Measurements from ENCODE around the gene RBM12. TPM values are rescaled to one million over a fixed set of nuclear protein-coding genes. Genes with fewer than 3 reads are reported as not detected.
A peak's percentile ranks its signal among the peaks of the same experiment; 100 is the strongest.

RBM12 gene
- total RNA-seq, 2 experiments from 2014 or later: 101 to 137 TPM

DNA sequence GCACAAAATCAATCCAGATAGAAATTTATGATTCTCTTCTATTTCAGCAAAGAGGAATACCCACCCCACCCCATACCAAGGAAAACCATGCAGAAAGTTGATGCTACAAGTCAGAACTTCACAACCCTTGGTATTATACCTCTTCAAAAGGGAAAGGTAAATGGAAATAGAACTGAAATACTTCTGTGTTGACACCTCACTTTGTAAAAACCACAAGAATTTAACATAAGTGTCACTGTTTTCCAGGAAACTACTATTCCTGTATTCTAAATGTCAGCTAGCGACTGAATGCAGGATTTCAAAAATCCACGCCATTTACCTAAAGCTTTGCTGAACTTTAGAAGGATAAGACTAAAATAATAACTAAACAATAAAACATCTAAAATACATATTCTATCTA, 3.6 kb downstream of the RBM12 start:
- H3K4me3 Mint-ChIP-seq: peak overlapping the region; percentile 96
- DNase-seq (no peak), ATAC-seq (no peak)
- H3K9me3 Mint-ChIP-seq (ENCODE audit: low read depth): no peaks in the 10 kb centered on the region
- H3K4me1 Mint-ChIP-seq: peaks cover 59% of the 10 kb centered on the region
- peaks cover 40% of the 10 kb centered on the region for H3K36me3 Mint-ChIP-seq
- peak overlapping the region; percentile 95 for H3K27ac Mint-ChIP-seq
- H3K27me3 Mint-ChIP-seq: no peaks in the 10 kb centered on the region
- CTCF ChIA-PET: interaction anchor here (0.6 to 8.2 kb wide), 5 partner anchors 9 to 293 kb away, joined by 3 to 59 read pairs (median 3); partner anchors contain the start of gene SCAND1

DNA sequence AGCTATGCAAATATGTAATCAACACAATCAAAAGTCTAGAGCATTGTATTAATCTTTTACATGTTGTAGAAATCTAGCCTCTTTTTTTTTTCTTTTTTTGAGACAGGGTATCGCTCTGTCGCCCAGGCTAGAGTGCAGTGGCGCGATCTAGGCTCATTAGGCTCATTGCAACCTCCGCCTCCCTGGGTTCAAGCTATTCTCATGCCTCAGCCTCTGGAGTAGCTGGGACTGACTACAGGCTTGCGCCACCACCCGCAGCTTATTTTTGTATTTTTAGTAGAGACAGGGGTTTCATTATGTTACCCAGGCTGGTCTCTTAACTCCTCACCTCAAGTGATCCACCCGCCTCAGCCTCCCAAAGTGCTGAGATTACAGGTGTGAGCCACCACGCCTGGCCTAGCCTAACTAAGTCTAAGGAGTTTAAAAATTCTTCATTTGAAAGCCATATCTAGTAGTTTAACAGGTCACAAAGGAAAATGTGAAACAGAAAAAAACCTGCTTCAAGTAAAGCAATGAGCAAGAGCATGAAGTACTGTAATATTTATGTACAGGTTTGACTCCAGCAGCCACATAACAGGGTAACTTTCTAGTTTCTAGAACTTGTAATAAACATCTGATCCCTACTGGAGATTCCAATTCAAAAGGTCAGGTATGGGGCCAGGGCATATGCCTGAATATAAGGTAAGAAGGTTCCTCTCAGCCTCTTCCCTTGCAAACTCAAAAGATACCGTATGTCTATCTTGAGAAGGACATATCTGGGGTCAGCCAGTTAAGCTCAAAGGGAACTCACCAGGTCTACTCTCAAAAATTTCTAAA, 4.4 kb downstream of the RBM12 start:
- ATAC-seq (no peak), DNase-seq (no peak)
- Mint-ChIP-seq H3K4me3 (peak overlapping the region; percentile 96), H3K4me1 (peaks cover 59% of the 10 kb centered on the region), H3K27me3 (no peaks in the 10 kb centered on the region), H3K9me3 (ENCODE audit: low read depth) (no peaks in the 10 kb centered on the region), H3K27ac (peak overlapping the region; percentile 95), H3K36me3 (peaks cover 40% of the 10 kb centered on the region)
- CTCF ChIA-PET: interaction anchor here (0.6 to 8.2 kb wide), 4 partner anchors 41 to 293 kb away, joined by 3 to 59 read pairs (median 4); partner anchors contain the start of gene SCAND1

DNA sequence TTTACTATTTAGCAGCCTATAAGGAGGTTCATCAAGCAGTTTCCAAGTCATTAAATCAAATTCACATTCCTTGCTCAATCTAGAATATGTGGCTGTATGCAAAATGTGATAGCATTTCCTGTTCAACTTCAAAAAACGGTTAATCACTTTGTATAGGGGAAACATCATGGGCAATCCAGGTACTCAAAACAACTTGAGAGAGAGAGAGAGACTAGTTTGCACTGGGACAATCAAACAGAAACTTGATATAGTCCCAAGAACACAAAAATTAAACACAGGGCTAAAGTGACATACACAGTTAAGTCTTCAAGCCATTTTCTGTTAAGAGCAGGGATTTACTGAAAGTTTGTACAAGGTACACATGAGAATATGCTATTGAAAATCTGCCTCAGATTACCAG, 7.4 kb downstream of the RBM12 start:
- peaks cover 32% of the 10 kb centered on the region for H3K36me3 Mint-ChIP-seq
- H3K4me1 Mint-ChIP-seq: peaks cover 47% of the 10 kb centered on the region
- ATAC-seq (no peak), DNase-seq (no peak)
- peak overlapping the region; percentile 20 for H3K27ac Mint-ChIP-seq
- CTCF ChIA-PET: interaction anchor here (1.3 kb wide), 1 partner anchor 85 kb away, joined by 3 read pairs; the partner anchor contains the start of gene RBM39
- H3K4me3 Mint-ChIP-seq: no peak overlapping the region
- no peaks in the 10 kb centered on the region for H3K27me3 Mint-ChIP-seq
- H3K9me3 Mint-ChIP-seq (ENCODE audit: low read depth): no peaks in the 10 kb centered on the region

DNA sequence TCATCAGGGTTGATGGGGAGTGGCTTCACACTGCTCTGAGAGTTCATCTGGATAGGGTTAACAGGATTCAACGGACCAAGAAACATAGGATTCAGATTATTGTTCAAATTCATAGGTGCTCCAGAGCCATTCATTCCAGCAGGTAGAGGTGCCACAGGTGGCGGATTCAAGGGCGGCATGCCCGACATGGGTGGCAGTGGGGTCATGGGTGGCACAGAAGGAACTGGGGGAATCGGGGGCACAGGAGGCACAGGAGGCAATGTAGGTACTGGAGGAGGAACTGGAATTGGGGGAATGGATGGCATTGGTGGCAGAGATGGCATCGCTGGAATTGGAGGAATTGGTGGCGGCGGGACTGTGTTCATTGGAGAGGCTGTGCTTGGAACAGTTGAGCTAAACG, 10.3 kb downstream of the RBM12 start:
- Mint-ChIP-seq H3K4me1 (peaks cover 42% of the 10 kb centered on the region), H3K36me3 (peaks cover 36% of the 10 kb centered on the region), H3K9me3 (ENCODE audit: low read depth) (no peaks in the 10 kb centered on the region), H3K27me3 (no peaks in the 10 kb centered on the region), H3K27ac (no peak overlapping the region), H3K4me3 (no peak overlapping the region)
- no peak for DNase-seq
- CTCF ChIA-PET: no interaction called here
- ATAC-seq: no peak

DNA sequence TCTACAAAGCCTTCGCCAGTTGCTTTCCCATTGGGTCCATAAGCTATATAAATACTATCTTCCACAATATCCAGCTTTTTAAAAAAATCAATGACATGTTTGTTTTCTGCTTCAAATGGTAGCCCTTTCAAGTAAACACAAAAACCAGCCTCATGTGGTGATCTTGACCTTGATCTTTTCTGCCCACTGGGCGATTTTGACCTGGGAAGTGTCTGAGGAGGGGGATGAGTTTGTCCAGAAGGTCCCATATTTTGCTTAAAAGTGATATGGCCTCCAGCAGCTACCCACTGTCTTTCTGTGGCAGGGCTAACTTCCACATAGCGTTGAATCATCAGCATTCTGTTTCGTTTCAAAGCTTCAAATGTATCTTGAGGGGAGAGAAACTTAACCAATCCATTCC, 10.8 kb downstream of the RBM12 start:
- peaks cover 37% of the 10 kb centered on the region for H3K4me1 Mint-ChIP-seq
- no peak for ATAC-seq
- CTCF ChIA-PET: no interaction called here
- H3K4me3 Mint-ChIP-seq: no peak overlapping the region
- H3K9me3 Mint-ChIP-seq (ENCODE audit: low read depth): no peaks in the 10 kb centered on the region
- peaks cover 38% of the 10 kb centered on the region for H3K36me3 Mint-ChIP-seq
- DNase-seq: no peak
- no peaks in the 10 kb centered on the region for H3K27me3 Mint-ChIP-seq
- no peak overlapping the region for H3K27ac Mint-ChIP-seq

DNA sequence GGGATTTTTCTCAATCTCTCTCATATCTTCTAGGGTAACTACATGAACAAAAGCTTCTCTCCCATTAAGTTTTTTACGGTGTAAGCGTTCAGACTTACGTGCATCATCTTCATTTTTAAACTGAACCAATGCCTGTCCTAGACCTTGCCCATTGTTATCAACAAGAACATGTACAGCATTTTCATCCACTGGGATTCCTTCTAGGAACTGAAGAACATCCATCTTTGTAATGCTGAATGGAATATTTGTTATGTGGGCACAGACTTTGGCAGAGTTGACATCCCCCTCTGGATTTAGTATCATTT, 11.3 kb downstream of the RBM12 start:
- Mint-ChIP-seq H3K36me3 (peaks cover 40% of the 10 kb centered on the region), H3K9me3 (ENCODE audit: low read depth) (no peaks in the 10 kb centered on the region), H3K27ac (no peak overlapping the region), H3K27me3 (no peaks in the 10 kb centered on the region), H3K4me1 (peaks cover 33% of the 10 kb centered on the region), H3K4me3 (no peak overlapping the region)
- ATAC-seq (no peak), DNase-seq (no peak)
- CTCF ChIA-PET: no interaction called here

DNA sequence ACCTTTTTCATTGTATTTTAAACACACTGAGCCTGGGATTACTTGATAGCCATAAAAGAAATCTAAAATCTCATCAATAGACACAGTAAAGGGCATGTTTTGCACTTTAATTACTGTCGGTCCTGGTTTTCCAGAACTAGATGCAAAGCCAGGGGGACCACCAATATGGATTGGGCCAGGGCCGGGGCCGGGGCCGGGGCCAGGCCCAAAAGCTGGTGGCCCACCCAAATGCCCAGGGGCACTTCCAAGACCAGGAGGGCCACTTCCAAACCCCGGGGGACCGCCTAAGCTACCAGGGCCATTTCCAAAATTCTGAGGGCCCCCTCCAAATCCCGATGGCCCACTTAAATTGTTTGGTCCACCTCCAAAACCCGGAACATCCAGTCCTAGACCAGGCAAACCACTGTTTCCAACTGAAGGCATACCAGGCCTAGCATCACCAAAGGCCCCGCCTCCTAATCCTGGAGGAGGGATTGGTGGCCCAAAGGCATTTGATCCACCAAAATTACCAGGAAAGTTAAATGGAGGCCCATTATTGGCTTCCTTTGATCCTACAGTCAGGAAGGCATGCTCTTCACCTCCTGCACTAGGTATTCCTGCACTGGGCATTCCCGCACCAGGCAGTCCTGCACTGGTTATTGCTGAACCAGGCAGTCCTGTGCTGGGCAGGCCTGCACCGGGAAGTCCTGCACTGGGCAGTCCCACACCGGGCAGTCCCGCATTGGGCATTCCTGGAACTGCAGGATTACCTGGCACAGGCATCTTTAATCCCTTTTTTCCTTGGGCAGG, 11.9 kb downstream of the RBM12 start:
- CTCF ChIA-PET: interaction anchor here (1.0 kb wide), 1 partner anchor 15 kb away, joined by 3 read pairs; no protein-coding TSS in a partner anchor
- H3K4me3 Mint-ChIP-seq: no peak overlapping the region
- no peak for ATAC-seq
- H3K9me3 Mint-ChIP-seq (ENCODE audit: low read depth): no peaks in the 10 kb centered on the region
- H3K36me3 Mint-ChIP-seq: peaks cover 44% of the 10 kb centered on the region
- peaks cover 31% of the 10 kb centered on the region for H3K4me1 Mint-ChIP-seq
- no peaks in the 10 kb centered on the region for H3K27me3 Mint-ChIP-seq
- H3K27ac Mint-ChIP-seq: no peak overlapping the region
- DNase-seq: no peak

DNA sequence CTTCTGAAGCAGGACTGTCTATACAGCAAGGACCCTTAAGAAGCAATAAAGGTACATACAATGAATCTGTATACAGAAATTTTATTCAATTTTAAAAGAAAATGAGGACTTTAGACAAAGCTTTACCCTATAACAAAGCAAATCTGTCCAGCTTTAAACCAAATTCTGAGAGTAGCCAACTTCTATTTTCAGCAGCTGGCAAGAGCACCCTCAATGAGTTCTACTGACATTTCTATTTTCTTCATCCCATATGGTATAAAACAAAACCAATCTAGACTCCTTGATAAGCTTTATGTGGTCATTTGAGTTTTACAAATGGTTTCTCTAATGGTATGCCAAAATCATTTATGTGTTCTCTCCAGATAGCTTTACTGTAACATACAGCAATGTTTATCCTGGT, 12.7 kb downstream of the RBM12 start:
- H3K27me3 Mint-ChIP-seq: no peaks in the 10 kb centered on the region
- CTCF ChIA-PET: interaction anchor here (0.6 to 1.0 kb wide), 4 partner anchors 9 to 112 kb away, joined by 3 to 5 read pairs (median 3); no protein-coding TSS in a partner anchor
- no peak overlapping the region for H3K27ac Mint-ChIP-seq
- no peaks in the 10 kb centered on the region for H3K9me3 Mint-ChIP-seq (ENCODE audit: low read depth)
- peaks cover 43% of the 10 kb centered on the region for H3K36me3 Mint-ChIP-seq
- H3K4me1 Mint-ChIP-seq: peaks cover 29% of the 10 kb centered on the region
- no peak overlapping the region for H3K4me3 Mint-ChIP-seq
- DNase-seq: no peak
- no peak for ATAC-seq

DNA sequence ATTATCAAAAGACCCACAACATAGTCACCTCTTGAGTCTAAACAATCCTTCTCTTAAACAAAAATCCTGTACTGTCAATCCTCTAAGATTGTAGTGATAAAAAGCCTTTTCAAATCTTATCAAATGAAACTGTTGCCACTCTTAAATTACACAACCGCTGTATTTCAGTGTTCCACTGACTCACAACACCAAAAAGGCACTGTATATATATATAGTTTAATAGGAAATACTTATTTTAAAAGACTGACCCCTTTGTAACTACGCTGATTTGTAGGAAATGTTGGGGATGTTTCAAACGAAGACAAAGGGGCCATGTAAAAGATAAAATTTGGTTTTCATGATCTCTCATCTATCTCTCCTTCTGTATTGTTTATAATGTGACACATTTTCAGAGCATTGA, 14.1 kb downstream of the RBM12 start:
- DNase-seq: no peak
- Mint-ChIP-seq H3K27ac (peak overlapping the region; percentile 37), H3K4me1 (peaks cover 37% of the 10 kb centered on the region), H3K4me3 (no peak overlapping the region), H3K36me3 (peaks cover 39% of the 10 kb centered on the region), H3K27me3 (no peaks in the 10 kb centered on the region), H3K9me3 (ENCODE audit: low read depth) (no peaks in the 10 kb centered on the region)
- ATAC-seq: no peak
- CTCF ChIA-PET: no interaction called here

DNA sequence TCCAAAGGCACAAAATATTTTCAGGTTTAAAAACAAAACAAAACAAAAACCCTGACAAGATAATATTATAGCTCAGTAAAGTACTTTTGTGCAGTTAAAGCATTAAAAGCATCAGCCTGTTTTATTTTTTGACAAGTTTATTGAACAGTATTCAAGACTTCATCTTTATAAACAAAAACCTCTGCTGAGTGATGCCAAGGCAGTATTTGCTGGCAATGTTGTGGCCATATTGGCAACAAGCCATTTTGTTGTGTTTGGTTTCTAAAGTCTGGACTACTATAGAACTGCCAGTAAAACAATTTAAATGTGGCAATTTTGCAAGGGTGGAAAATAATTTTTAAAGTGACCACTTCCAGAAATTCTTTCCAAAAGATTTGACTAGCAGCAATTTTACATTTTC, 15.9 kb downstream of the RBM12 start:
- ATAC-seq: no peak
- CTCF ChIA-PET: interaction anchor here (1.8 kb wide), 1 partner anchor 30 kb away, joined by 5 read pairs; no protein-coding TSS in a partner anchor
- Mint-ChIP-seq H3K9me3 (ENCODE audit: low read depth) (no peaks in the 10 kb centered on the region), H3K27ac (peak overlapping the region; percentile 2), H3K27me3 (no peaks in the 10 kb centered on the region), H3K4me1 (peaks cover 51% of the 10 kb centered on the region), H3K4me3 (no peak overlapping the region), H3K36me3 (peaks cover 39% of the 10 kb centered on the region)
- DNase-seq: no peak

DNA sequence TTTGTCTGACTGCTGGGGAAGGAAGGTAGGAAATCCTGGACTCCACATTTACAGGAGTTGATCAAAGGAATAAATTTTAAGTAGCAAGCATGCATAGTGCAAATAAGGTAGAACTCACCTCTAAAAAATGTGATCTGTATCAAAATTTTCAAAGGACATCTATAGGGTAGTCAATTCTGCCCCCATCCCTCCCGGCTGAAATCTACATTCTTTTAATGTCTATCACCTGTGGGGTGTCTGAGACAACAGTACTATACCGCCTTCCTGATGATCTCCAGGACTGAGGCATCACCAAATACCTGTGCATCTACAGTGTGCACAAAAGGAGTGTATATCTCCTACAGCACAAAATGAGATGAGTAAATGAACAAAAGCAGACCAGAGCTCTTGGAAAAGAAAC, 19.9 kb downstream of the RBM12 start:
- DNase-seq: no peak
- H3K4me3 Mint-ChIP-seq: no peak overlapping the region
- H3K4me1 Mint-ChIP-seq: peaks cover 59% of the 10 kb centered on the region
- peaks cover 22% of the 10 kb centered on the region for H3K36me3 Mint-ChIP-seq
- H3K9me3 Mint-ChIP-seq (ENCODE audit: low read depth): no peaks in the 10 kb centered on the region
- no peak for ATAC-seq
- H3K27ac Mint-ChIP-seq: peak overlapping the region; percentile 0
- CTCF ChIA-PET: no interaction called here
- H3K27me3 Mint-ChIP-seq: no peaks in the 10 kb centered on the region

DNA sequence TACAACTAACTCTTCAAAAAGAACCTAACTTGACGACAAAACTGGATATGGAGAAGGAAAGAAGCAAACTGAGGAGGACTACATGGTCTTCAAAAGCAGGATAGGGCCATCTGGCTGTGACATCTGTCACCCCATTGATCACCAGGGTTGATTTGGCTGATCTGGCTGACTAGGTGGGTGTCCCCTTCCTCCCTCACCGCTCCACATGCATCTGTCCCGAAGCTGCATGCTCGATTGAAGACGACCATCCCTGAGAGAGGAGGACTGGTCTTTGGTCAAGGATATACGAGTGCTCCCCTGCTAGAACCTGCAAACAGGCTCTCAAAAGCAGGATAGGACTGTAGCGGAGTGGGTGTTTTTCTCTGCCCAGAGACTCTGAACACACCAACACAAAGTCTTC, 21.7 kb downstream of the RBM12 start:
- CTCF ChIA-PET: no interaction called here
- Mint-ChIP-seq H3K27ac (no peak overlapping the region), H3K4me3 (no peak overlapping the region), H3K36me3 (peaks cover 7% of the 10 kb centered on the region), H3K9me3 (ENCODE audit: low read depth) (no peaks in the 10 kb centered on the region), H3K27me3 (no peaks in the 10 kb centered on the region), H3K4me1 (peaks cover 55% of the 10 kb centered on the region)
- DNase-seq (no peak), ATAC-seq (no peak)

DNA sequence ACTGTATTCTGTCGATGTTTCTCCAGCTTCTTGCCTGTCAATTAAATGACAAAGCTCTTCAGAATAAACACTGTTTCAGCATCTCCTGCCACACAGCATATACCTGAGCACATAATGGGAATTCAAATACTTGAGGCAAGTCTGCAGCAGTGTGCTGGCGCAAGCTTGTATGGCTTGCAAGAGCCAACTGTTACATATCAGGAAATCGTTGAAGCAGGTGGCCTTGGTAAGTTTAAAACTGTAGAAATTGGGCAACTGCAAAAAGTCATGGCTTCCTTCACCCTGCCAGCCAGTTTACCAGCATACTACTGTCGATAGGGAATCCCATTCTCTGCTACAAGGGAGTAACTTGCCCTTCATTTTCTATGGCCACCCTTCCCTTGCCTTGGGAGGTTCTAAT, 23.0 kb downstream of the RBM12 start:
- no peak overlapping the region for H3K27ac Mint-ChIP-seq
- peaks cover 2% of the 10 kb centered on the region for H3K36me3 Mint-ChIP-seq
- CTCF ChIA-PET: interaction anchor here (0.6 kb wide), 1 partner anchor 166 kb away, joined by 4 read pairs; no protein-coding TSS in a partner anchor

DNA sequence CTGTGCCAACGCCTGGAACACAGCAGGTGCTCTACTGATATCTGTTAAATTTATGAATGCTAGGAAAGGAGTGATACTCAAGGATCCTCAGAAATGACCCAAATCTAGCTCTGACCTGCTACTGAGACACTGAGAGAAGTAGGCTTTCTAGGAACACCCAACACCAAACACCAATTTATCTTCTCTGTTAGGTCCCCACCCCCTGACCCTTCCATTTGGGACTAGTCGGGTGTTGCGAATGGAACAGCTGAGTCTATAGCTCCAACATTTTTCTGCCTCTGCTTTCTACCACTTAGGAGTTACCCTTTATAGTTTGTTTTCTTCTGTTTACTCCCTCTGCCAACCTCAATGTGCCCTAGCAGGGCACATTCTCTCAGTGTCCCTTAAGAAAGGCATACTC, 24.0 kb downstream of the RBM12 start:
- no peak overlapping the region for H3K4me3 Mint-ChIP-seq
- peaks cover 2% of the 10 kb centered on the region for H3K36me3 Mint-ChIP-seq
- no peak overlapping the region for H3K27ac Mint-ChIP-seq
- ATAC-seq (no peak), DNase-seq (no peak)
- H3K4me1 Mint-ChIP-seq: peaks cover 44% of the 10 kb centered on the region
- H3K9me3 Mint-ChIP-seq (ENCODE audit: low read depth): no peaks in the 10 kb centered on the region
- CTCF ChIA-PET: no interaction called here
- H3K27me3 Mint-ChIP-seq: no peaks in the 10 kb centered on the region

More for the DNA sequence above, 23.0 kb downstream of the RBM12 start:
- Mint-ChIP-seq H3K27me3 (no peaks in the 10 kb centered on the region), H3K4me1 (peaks cover 52% of the 10 kb centered on the region), H3K9me3 (ENCODE audit: low read depth) (no peaks in the 10 kb centered on the region), H3K4me3 (no peak overlapping the region)
- ATAC-seq (no peak), DNase-seq (no peak)
